HepG2 (cell line): ENCODE measurements around the gene IL11RA. TPM values are rescaled to one million over a fixed set of nuclear protein-coding genes. Genes with fewer than 3 reads are reported as not detected.
A peak's percentile ranks its signal among the peaks of the same experiment; 100 is the strongest.

Experiments
- ARNT2 ChIP-seq: sonication (generic); formaldehyde crosslinking; IDR thresholded peaks from 2 replicates; pipeline ENCODE4 v1.8.0; 2022; ENCODE audit warnings: mild to moderate bottlenecking, low read depth, missing genetic modification reagents, moderate library complexity
- GATAD2A ChIP-seq: IDR thresholded peaks from 2 replicates; pipeline ENCODE4 v1.6.1; 2016
- KDM5B ChIP-seq: sonication (generic); formaldehyde crosslinking; IDR thresholded peaks from 2 replicates; pipeline ENCODE4 v1.4.0; 2020; ENCODE audit warnings: missing genetic modification reagents, mild to moderate bottlenecking, borderline replicate concordance
- NONO ChIP-seq, 2 experiments: fragments of 450-650 bp in 1 of 2; sonication (generic) in 1 of 2; formaldehyde crosslinking in 1 of 2; IDR thresholded peaks in 1 of 2; conservative IDR thresholded peaks in 1 of 2; 2 replicates each; pipeline versions ENCODE4 v1.6.1 to v1.8.0; 2017 to 2022; ENCODE audit warnings: mild to moderate bottlenecking in 1 of 2, missing genetic modification reagents in 1 of 2, moderate library complexity in 1 of 2
- NR2F6 ChIP-seq, 2 experiments: IDR thresholded peaks; 2 replicates each; pipeline ENCODE4 v1.6.1; 2016; ENCODE audit warnings: antibody characterized with exemption in 1 of 2, mild to moderate bottlenecking in 1 of 2
- PITX1 ChIP-seq: sonication (generic); formaldehyde crosslinking; IDR thresholded peaks from 2 replicates; pipeline ENCODE4 v1.5.1; 2020; ENCODE audit warnings: mild to moderate bottlenecking, missing genetic modification reagents
- POGZ ChIP-seq: sonication (generic); formaldehyde crosslinking; IDR thresholded peaks from 2 replicates; pipeline ENCODE4 v1.4.0; 2020; ENCODE audit warnings: mild to moderate bottlenecking, missing genetic modification reagents
- RBM22 ChIP-seq: fragments of 200-400 bp; formaldehyde crosslinking; optimal IDR thresholded peaks from 2 replicates; pipeline ENCODE3; 2017; ENCODE audit warnings: mild to moderate bottlenecking, low read length, moderate library complexity
- SRY ChIP-seq: sonication (generic); formaldehyde crosslinking; IDR thresholded peaks from 2 replicates; pipeline ENCODE4 v1.8.0; 2022; ENCODE audit warnings: mild to moderate bottlenecking, missing genetic modification reagents
- TFAP4 ChIP-seq: sonication (generic); IDR thresholded peaks from 2 replicates; pipeline ENCODE4 v1.6.1; 2016; ENCODE audit warnings: low read depth, borderline replicate concordance
- YY1 ChIP-seq: IDR thresholded peaks from 2 replicates; pipeline ENCODE4 v1.6.1; 2011; ENCODE audit warnings: low read length, low read depth, moderate library complexity, mild to moderate bottlenecking; ENCODE audit not compliant: insufficient read depth, insufficient replicate concordance
- ZNF333 ChIP-seq: sonication (generic); formaldehyde crosslinking; IDR thresholded peaks from 2 replicates; pipeline ENCODE4 v1.4.0; 2020; ENCODE audit warnings: mild to moderate bottlenecking, missing genetic modification reagents, borderline replicate concordance
- ZNF598 ChIP-seq: sonication (generic); formaldehyde crosslinking; IDR thresholded peaks from 2 replicates; pipeline ENCODE4 v1.5.1; 2020; ENCODE audit warnings: mild to moderate bottlenecking, missing genetic modification reagents, borderline replicate concordance
- ZNF746 ChIP-seq: sonication (generic); formaldehyde crosslinking; IDR thresholded peaks from 2 replicates; pipeline ENCODE4 v1.8.0; 2022; ENCODE audit warnings: mild to moderate bottlenecking, missing genetic modification reagents
- ZSCAN20 ChIP-seq: sonication (generic); formaldehyde crosslinking; IDR thresholded peaks from 2 replicates; pipeline ENCODE4 v1.4.0; 2020; ENCODE audit warnings: missing genetic modification reagents, mild to moderate bottlenecking, borderline replicate concordance
- polyA plus RNA-seq, 8 experiments: library from polyadenylated mRNA; depleted of rRNA in 3 of 8; stranded (reverse) in 7 of 8; unstranded in 1 of 8; fragments of >200 nt; fragmentation: Illumina TruSeq in 4 of 8; extraction: Trizol in 4 of 8; gene quantifications; 2 replicates each; pipeline versions ENCODE4 v1.2.1 to v1.2.3, GENCODE V29; 2011 to 2016; ENCODE audit warnings: low read depth in 4 of 8, missing spikeins in 1 of 8, mixed read lengths in 1 of 8; ENCODE audit not compliant: insufficient read depth in 1 of 8
- total RNA-seq, 5 experiments: library from RNA; depleted of rRNA; stranded (reverse); fragments of >200 nt; fragmentation: Illumina TruSeq; extraction: Trizol; gene quantifications; 2 replicates each; pipeline ENCODE4 v1.2.3, GENCODE V29; 2016; ENCODE audit warnings: low read depth in 1 of 5
- TF ChIP-seq, protein P1 (sequence below): sonication (generic); formaldehyde crosslinking; IDR thresholded peaks from 2 replicates; pipeline ENCODE4 v1.9.0; 2021; ENCODE audit warnings: mild to moderate bottlenecking, missing genetic modification reagents
- TF ChIP-seq, protein P2 (sequence below): sonication (generic); formaldehyde crosslinking; IDR thresholded peaks from 2 replicates; pipeline ENCODE4 v1.8.0; 2022; ENCODE audit warnings: missing genetic modification reagents, low read depth, mild to moderate bottlenecking, borderline replicate concordance

IL11RA gene
- total and polyA plus RNA-seq, 2 of the 13 experiments (the other 11 are each of a cell fraction or from before 2014, with no cell fraction given), result 2.0 to 4.2 TPM

- TF ChIP-seq TFAP4 (peak; percentile 98), SRY (CRISPR knock-in tag) (0 out of 2 replicates have a peak, but pooled peaks have one; percentile 78), NONO (IDR thresholded peaks at IDR 0.05) (no peak), NONO (CRISPR knock-in tag; conservative IDR thresholded peaks at IDR 0.05) (peak; percentile 91), PITX1 (CRISPR knock-in tag) (peak; percentile 70), KDM5B (peak; percentile 85), YY1 (peak; percentile 64), ZNF746 (CRISPR knock-in tag) (peak; percentile 61; the same call in 1 of the 2 replicates), ZSCAN20 (CRISPR knock-in tag) (no peak), NR2F6 (IDR thresholded peaks at IDR 0.05) (peak; percentile 40; the same call in 1 of the 2 replicates), NR2F6 (CRISPR knock-in tag; IDR thresholded peaks at IDR 0.05) (peak; percentile 51), GATAD2A (CRISPR knock-in tag) (peak; percentile 81), ZNF598 (CRISPR knock-in tag) (peak; percentile 68; the same call in 1 of the 2 replicates), ARNT2 (CRISPR knock-in tag) (peak; percentile 79), RBM22 (no peak), ZNF333 (CRISPR knock-in tag) (peak; percentile 88), POGZ (CRISPR knock-in tag) (peak; percentile 80)
- TF ChIP-seq, protein P1, sequence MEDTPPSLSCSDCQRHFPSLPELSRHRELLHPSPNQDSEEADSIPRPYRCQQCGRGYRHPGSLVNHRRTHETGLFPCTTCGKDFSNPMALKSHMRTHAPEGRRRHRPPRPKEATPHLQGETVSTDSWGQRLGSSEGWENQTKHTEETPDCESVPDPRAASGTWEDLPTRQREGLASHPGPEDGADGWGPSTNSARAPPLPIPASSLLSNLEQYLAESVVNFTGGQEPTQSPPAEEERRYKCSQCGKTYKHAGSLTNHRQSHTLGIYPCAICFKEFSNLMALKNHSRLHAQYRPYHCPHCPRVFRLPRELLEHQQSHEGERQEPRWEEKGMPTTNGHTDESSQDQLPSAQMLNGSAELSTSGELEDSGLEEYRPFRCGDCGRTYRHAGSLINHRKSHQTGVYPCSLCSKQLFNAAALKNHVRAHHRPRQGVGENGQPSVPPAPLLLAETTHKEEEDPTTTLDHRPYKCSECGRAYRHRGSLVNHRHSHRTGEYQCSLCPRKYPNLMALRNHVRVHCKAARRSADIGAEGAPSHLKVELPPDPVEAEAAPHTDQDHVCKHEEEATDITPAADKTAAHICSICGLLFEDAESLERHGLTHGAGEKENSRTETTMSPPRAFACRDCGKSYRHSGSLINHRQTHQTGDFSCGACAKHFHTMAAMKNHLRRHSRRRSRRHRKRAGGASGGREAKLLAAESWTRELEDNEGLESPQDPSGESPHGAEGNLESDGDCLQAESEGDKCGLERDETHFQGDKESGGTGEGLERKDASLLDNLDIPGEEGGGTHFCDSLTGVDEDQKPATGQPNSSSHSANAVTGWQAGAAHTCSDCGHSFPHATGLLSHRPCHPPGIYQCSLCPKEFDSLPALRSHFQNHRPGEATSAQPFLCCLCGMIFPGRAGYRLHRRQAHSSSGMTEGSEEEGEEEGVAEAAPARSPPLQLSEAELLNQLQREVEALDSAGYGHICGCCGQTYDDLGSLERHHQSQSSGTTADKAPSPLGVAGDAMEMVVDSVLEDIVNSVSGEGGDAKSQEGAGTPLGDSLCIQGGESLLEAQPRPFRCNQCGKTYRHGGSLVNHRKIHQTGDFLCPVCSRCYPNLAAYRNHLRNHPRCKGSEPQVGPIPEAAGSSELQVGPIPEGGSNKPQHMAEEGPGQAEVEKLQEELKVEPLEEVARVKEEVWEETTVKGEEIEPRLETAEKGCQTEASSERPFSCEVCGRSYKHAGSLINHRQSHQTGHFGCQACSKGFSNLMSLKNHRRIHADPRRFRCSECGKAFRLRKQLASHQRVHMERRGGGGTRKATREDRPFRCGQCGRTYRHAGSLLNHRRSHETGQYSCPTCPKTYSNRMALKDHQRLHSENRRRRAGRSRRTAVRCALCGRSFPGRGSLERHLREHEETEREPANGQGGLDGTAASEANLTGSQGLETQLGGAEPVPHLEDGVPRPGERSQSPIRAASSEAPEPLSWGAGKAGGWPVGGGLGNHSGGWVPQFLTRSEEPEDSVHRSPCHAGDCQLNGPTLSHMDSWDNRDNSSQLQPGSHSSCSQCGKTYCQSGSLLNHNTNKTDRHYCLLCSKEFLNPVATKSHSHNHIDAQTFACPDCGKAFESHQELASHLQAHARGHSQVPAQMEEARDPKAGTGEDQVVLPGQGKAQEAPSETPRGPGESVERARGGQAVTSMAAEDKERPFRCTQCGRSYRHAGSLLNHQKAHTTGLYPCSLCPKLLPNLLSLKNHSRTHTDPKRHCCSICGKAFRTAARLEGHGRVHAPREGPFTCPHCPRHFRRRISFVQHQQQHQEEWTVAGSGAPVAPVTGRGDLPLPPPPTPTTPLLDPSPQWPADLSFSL (CRISPR knock-in tag), result peak; percentile 60; the same call in 1 of the 2 replicates
- TF ChIP-seq, protein P2, sequence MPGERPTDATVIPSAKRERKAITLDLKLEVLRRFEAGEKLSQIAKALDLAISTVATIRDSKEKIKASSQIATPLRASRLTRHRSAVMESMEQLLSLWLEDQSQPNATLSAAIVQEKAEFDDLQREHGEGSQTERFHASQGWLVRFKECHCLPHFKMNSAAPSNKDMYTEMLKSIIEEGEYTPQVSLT (CRISPR knock-in tag), result no peak
These were observed 5.5 kb upstream of the IL11RA start, which contains the start of gene GALT (continued) for GRCh38 chr9:34646211-34647083.
